HEK293 (cell line): ENCODE data around the gene MED15.

ENCODE experiments used
- CTCF ChIA-PET: fragments of 350-600 bp; formaldehyde crosslinking; extraction: SDS; loops from one replicate; lab custom pipeline; 2021; ENCODE audit warnings: antibody characterized with exemption; lab: Yijun Ruan, JAX
- POLR2A ChIA-PET: fragments of 300-600 bp; formaldehyde crosslinking; extraction: SDS; loops from one replicate; lab custom pipeline; 2020; ENCODE audit warnings: antibody characterized with exemption, inconsistent platforms; lab: Yijun Ruan, JAX
- H3K27ac ChIP-seq: fragments of 200-500 bp; sonication (Bioruptor generic); 2 replicates; pipeline ENCODE4 v1.5.1; 2014; ENCODE audit warnings: low read depth, low read length, control low read depth, inconsistent platforms; ENCODE audit errors: extremely low read depth
- H3K36me3 ChIP-seq, 2 experiments: fragments of 200-500 bp in 1 of 2; sonication (Bioruptor generic) in 1 of 2; 1 replicate in 1 of 2; 2 replicates in 1 of 2; pipeline ENCODE4 v1.5.1; 2014 to 2017; ENCODE audit warnings: inconsistent platforms in 2 of 2, low read length in 2 of 2; ENCODE audit not compliant: control insufficient read depth in 2 of 2, insufficient read depth in 1 of 2
- H3K4me1 ChIP-seq: fragments of 200-500 bp; sonication (Bioruptor generic); 2 replicates; pipeline ENCODE4 v1.5.1; 2014; ENCODE audit warnings: mild to moderate bottlenecking, low read length, inconsistent platforms; ENCODE audit not compliant: control insufficient read depth, insufficient read depth
- H3K4me3 ChIP-seq: 2 replicates; pipeline ENCODE4 v1.5.1; 2011; ENCODE audit warnings: low read depth, mild to moderate bottlenecking, control low read depth, low read length, moderate library complexity
- H3K9me3 ChIP-seq: fragments of 200-500 bp; sonication (Bioruptor generic); 2 replicates; pipeline ENCODE4 v1.5.1; 2014; ENCODE audit warnings: low read depth, low read length, inconsistent platforms; ENCODE audit not compliant: control insufficient read depth, insufficient read depth
- GLI2 ChIP-seq: fragments of 450-650 bp; formaldehyde crosslinking; IDR thresholded peaks from 2 replicates; pipeline ENCODE4; 2017; ENCODE audit warnings: missing biosample characterization, missing genetic modification characterization, low read depth, borderline replicate concordance
- GLIS2 ChIP-seq: fragments of 450-650 bp; formaldehyde crosslinking; IDR thresholded peaks from 2 replicates; pipeline ENCODE4 v1.5.1; 2016; ENCODE audit warnings: missing biosample characterization, missing genetic modification characterization
- HOXC10 ChIP-seq: sonication (generic); formaldehyde crosslinking; IDR thresholded peaks from 2 replicates; pipeline ENCODE4 v1.8.1; 2023; ENCODE audit warnings: mild to moderate bottlenecking, missing genetic modification reagents
- HOXD13 ChIP-seq: sonication (generic); formaldehyde crosslinking; IDR thresholded peaks from 2 replicates; pipeline ENCODE4 v1.8.0; 2022; ENCODE audit warnings: missing genetic modification reagents, borderline replicate concordance
- KLF1 ChIP-seq: fragments of 450-650 bp; formaldehyde crosslinking; IDR thresholded peaks from 2 replicates; pipeline ENCODE4 v1.5.1; 2016; ENCODE audit warnings: missing biosample characterization, missing genetic modification characterization
- REPIN1 ChIP-seq: fragments of 450-650 bp; formaldehyde crosslinking; IDR thresholded peaks from 2 replicates; pipeline ENCODE4 v1.5.1; 2017; ENCODE audit warnings: missing biosample characterization, missing genetic modification characterization, low read depth
- TRIM28 ChIP-seq: IDR thresholded peaks from 2 replicates; pipeline ENCODE4 v1.6.1; 2011; ENCODE audit warnings: low read length, control low read depth, borderline replicate concordance
- YY2 ChIP-seq: fragments of 450-650 bp; formaldehyde crosslinking; IDR thresholded peaks from 2 replicates; pipeline ENCODE4 v1.5.1; 2016; ENCODE audit warnings: missing biosample characterization, missing genetic modification characterization
- ZBTB1 ChIP-seq: fragments of 450-650 bp; formaldehyde crosslinking; IDR thresholded peaks from 2 replicates; pipeline ENCODE4 v1.5.1; 2016; ENCODE audit warnings: missing biosample characterization, missing genetic modification characterization
- ZBTB48 ChIP-seq: fragments of 450-650 bp; formaldehyde crosslinking; IDR thresholded peaks from 2 replicates; pipeline ENCODE4 v1.5.1; 2016; ENCODE audit warnings: missing biosample characterization, missing genetic modification characterization
- ZFP37 ChIP-seq: fragments of 450-650 bp; formaldehyde crosslinking; IDR thresholded peaks from 2 replicates; pipeline ENCODE4 v1.5.1; 2016; ENCODE audit warnings: missing biosample characterization, missing genetic modification characterization
- ZNF114 ChIP-seq: fragments of 450-650 bp; formaldehyde crosslinking; IDR thresholded peaks from 2 replicates; pipeline ENCODE4 v1.5.0; 2017; ENCODE audit warnings: missing biosample characterization, missing genetic modification characterization
- ZNF146 ChIP-seq: fragments of 450-650 bp; formaldehyde crosslinking; IDR thresholded peaks from 2 replicates; pipeline ENCODE4 v1.5.1; 2016; ENCODE audit warnings: missing biosample characterization, missing genetic modification characterization
- ZNF202 ChIP-seq: fragments of 450-650 bp; formaldehyde crosslinking; IDR thresholded peaks from 2 replicates; pipeline ENCODE4 v1.5.1; 2016; ENCODE audit warnings: missing biosample characterization, missing genetic modification characterization, borderline replicate concordance
- ZNF211 ChIP-seq: fragments of 450-650 bp; formaldehyde crosslinking; IDR thresholded peaks from 2 replicates; pipeline ENCODE4 v1.5.1; 2016; ENCODE audit warnings: low read depth, missing biosample characterization, missing genetic modification characterization
- ZNF24 ChIP-seq: fragments of 450-650 bp; formaldehyde crosslinking; IDR thresholded peaks from 2 replicates; pipeline ENCODE4 v1.5.1; 2016; ENCODE audit warnings: missing biosample characterization, missing genetic modification characterization
- ZNF292 ChIP-seq: fragments of 450-650 bp; formaldehyde crosslinking; IDR thresholded peaks from 2 replicates; pipeline ENCODE4 v1.5.1; 2016; ENCODE audit warnings: low read depth, missing biosample characterization, missing genetic modification characterization, borderline replicate concordance
- ZNF324 ChIP-seq: fragments of 450-650 bp; formaldehyde crosslinking; IDR thresholded peaks from 2 replicates; pipeline ENCODE4 v1.5.1; 2016; ENCODE audit warnings: missing biosample characterization, missing genetic modification characterization
- ZNF391 ChIP-seq: fragments of 450-650 bp; formaldehyde crosslinking; IDR thresholded peaks from 2 replicates; pipeline ENCODE4 v1.5.1; 2016; ENCODE audit warnings: low read depth, missing biosample characterization, missing genetic modification characterization, borderline replicate concordance
- ZNF404 ChIP-seq: fragments of 450-650 bp; formaldehyde crosslinking; IDR thresholded peaks from 2 replicates; pipeline ENCODE4 v1.5.1; 2017; ENCODE audit warnings: missing biosample characterization, missing genetic modification characterization
- ZNF555 ChIP-seq: fragments of 450-650 bp; formaldehyde crosslinking; conservative IDR thresholded peaks from 2 replicates; pipeline ENCODE4 v1.5.1; 2017; ENCODE audit warnings: missing biosample characterization, mild to moderate bottlenecking, missing genetic modification characterization, inconsistent platforms
- ZNF585B ChIP-seq: fragments of 450-650 bp; formaldehyde crosslinking; IDR thresholded peaks from 2 replicates; pipeline ENCODE4 v1.5.1; 2016; ENCODE audit warnings: missing biosample characterization, missing genetic modification characterization
- ZNF600 ChIP-seq: fragments of 450-650 bp; formaldehyde crosslinking; IDR thresholded peaks from 2 replicates; pipeline ENCODE4 v1.5.1; 2016; ENCODE audit warnings: missing biosample characterization, missing genetic modification characterization
- ZNF629 ChIP-seq: fragments of 450-650 bp; formaldehyde crosslinking; IDR thresholded peaks from 2 replicates; pipeline ENCODE4 v1.5.1; 2017; ENCODE audit warnings: missing biosample characterization, missing genetic modification characterization
- ZNF660 ChIP-seq: fragments of 450-650 bp; IDR thresholded peaks from 2 replicates; pipeline ENCODE4 v1.5.1; 2018; ENCODE audit warnings: missing biosample characterization, mild to moderate bottlenecking, missing genetic modification characterization
- ZNF76 ChIP-seq: fragments of 450-650 bp; formaldehyde crosslinking; IDR thresholded peaks from 2 replicates; pipeline ENCODE4; 2016; ENCODE audit warnings: low read depth, missing biosample characterization, missing genetic modification characterization, borderline replicate concordance
- ZSCAN23 ChIP-seq: fragments of 450-650 bp; formaldehyde crosslinking; IDR thresholded peaks from 2 replicates; pipeline ENCODE4 v1.5.1; 2016; ENCODE audit warnings: missing biosample characterization, missing genetic modification characterization
- TF ChIP-seq, protein P1 (sequence below): fragments of 450-650 bp; formaldehyde crosslinking; IDR thresholded peaks from 2 replicates; pipeline ENCODE4 v1.5.1; 2016; ENCODE audit warnings: missing biosample characterization, missing genetic modification characterization
- TF ChIP-seq, protein P2 (sequence below): fragments of 450-650 bp; formaldehyde crosslinking; IDR thresholded peaks from 2 replicates; pipeline ENCODE4 v1.5.1; 2016; ENCODE audit warnings: missing biosample characterization, missing genetic modification characterization
- TF ChIP-seq, protein P3 (sequence below): fragments of 450-650 bp; formaldehyde crosslinking; IDR thresholded peaks from 2 replicates; pipeline ENCODE4 v1.5.1; 2017; ENCODE audit warnings: missing biosample characterization, missing genetic modification characterization
- TF ChIP-seq, protein P4 (sequence below): fragments of 450-650 bp; formaldehyde crosslinking; IDR thresholded peaks from 2 replicates; pipeline ENCODE4 v1.5.1; 2016; ENCODE audit warnings: missing biosample characterization, missing genetic modification characterization

MED15 gene

DNA sequence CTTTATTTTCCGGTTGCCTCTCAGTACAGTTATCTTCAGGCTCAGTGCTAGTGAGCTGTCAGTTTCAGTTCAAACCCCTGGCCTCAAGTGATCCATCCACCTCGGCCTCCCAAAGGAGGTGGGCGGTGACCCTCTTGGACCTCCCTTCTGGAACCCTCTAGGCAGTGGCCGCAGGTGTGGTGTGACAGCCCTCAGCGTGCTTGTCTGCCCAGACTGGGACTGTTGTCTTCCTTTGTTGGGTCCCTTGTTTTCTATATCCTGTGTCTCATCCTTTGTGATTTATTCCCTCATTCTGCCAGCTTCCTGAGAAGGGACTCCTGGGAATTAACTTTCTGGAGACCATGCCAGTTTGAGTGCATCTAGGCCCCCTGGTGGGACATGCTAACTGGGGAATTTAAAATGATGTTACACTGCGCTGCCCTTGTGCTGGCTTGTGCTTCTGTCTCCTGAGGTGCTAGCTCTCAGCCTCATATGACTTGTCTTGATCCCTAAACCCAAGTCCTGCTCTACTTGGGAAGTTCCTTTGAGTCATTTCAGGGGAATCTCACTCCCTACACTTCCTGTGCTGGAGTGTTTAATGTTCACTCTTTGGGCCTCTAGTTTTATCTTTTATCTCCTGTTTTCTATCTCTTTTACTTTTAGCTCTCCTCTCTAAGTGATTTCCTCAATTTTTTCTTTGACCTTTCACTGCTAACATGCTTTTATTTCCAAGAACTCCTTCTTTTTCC is 19.4 kb downstream of the MED15 start (continued):
- TF ChIP-seq ZBTB48 (tag by site-specific recombination) (peak; percentile 62; the same call in 1 of the 2 replicates), YY2 (tag by site-specific recombination) (no peak), ZNF324 (tag by site-specific recombination) (no peak), ZNF585B (tag by site-specific recombination) (no peak)

DNA sequence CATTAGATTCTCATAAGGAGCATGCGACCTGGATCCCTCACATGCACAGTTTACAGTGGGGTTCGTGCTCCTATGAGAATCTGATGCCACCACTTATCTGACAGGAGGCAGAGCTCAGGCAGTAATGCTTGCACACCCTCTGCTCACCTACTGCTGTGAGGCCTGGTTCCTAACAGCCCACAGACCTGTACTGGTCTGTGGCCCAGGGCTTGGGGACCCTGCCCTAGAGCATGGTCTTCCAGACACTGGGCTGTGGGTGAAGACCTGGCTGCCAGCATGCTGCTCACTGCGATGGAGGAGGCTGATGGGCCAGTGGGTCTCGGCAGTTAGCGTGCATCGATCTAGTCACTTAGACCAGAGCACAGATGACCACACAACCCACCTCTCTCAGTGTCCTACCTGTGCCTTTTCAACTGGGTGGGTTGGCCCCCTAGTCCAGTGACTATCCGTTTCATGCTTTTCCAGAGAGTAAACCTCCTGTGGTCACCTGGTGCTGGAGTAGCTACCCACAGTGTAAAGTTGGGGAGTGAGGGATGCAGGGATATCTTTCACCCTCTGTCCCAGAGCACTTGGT is 21.1 kb downstream of the MED15 start:
- CTCF ChIA-PET = interaction anchor here (0.7 to 0.9 kb wide), 4 partner anchors 35 to 43 kb away, joined by 3 to 4 read pairs (median 3); no protein-coding TSS in a partner anchor

DNA sequence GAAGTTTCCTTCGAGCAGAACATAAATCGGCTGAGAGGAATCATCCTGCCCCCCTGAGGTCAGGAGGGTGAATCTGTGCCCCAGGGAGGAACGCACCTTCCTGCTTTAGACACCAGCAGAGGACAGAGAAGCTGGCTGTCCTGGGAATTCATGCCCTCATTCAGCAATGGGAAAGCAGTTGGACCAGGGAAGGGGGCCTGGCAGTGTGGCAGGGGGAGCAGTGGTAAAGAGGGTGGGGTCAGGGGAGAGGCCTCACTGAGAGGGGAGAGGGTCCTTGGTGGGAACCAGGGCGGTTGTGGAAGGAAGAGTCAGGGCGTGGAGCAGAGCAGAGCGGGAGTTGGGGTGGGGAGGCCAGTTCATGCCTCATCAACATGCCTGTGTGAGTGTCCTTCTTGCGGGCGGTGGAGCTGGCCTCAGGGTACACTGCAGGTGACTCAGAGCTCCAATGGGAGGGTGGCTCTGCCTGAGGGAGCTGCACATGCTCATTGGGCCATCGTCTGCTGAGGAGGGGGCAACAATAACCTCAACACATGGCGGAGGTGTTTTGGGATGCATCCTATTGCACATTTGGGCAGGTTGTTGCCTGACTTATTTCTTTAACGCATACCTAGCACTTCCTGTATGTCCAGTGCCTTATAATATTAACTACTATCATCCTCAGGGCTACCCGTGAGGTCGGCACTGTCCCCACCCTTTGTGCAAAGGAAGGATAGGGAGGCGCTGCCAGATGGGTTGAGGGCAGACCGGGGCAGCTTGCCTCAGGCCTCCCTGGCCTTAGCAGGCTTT is 23.2 kb downstream of the MED15 start:
- Histone ChIP-seq H3K27ac (peak overlapping the region; percentile 65), H3K4me1 (peaks cover 18% of the 10 kb centered on the region), H3K36me3 (peaks cover 0 to 31% of the 10 kb centered on the region in 2 experiments; a peak in 2 of 3 replicates), H3K9me3 (no peaks in the 10 kb centered on the region), H3K4me3 (no peak overlapping the region)
- CTCF ChIA-PET = interaction anchor here (0.6 to 4.2 kb wide), 9 partner anchors 17 to 1791 kb away, joined by 3 to 40 read pairs (median 3); no protein-coding TSS in a partner anchor
- POLR2A ChIA-PET = interaction anchor here (0.7 to 1.8 kb wide), 6 partner anchors 8 to 224 kb away, joined by 3 to 11 read pairs (median 6); partner anchors contain the start of gene MED15
- TF ChIP-seq ZNF600 (tag by site-specific recombination) (peak; percentile 62), ZNF114 (no peak), ZNF292 (tag by site-specific recombination) (no peak), ZNF202 (tag by site-specific recombination) (no peak), GLIS2 (tag by site-specific recombination) (peak; percentile 26; the same call in 1 of the 2 replicates), KLF1 (tag by site-specific recombination) (peak; percentile 97)
- TF ChIP-seq, protein P1, sequence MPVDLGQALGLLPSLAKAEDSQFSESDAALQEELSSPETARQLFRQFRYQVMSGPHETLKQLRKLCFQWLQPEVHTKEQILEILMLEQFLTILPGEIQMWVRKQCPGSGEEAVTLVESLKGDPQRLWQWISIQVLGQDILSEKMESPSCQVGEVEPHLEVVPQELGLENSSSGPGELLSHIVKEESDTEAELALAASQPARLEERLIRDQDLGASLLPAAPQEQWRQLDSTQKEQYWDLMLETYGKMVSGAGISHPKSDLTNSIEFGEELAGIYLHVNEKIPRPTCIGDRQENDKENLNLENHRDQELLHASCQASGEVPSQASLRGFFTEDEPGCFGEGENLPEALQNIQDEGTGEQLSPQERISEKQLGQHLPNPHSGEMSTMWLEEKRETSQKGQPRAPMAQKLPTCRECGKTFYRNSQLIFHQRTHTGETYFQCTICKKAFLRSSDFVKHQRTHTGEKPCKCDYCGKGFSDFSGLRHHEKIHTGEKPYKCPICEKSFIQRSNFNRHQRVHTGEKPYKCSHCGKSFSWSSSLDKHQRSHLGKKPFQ (tag by site-specific recombination) = 0 out of 2 replicates have a peak, but pooled peaks have one; percentile 30
- TF ChIP-seq, protein P2, sequence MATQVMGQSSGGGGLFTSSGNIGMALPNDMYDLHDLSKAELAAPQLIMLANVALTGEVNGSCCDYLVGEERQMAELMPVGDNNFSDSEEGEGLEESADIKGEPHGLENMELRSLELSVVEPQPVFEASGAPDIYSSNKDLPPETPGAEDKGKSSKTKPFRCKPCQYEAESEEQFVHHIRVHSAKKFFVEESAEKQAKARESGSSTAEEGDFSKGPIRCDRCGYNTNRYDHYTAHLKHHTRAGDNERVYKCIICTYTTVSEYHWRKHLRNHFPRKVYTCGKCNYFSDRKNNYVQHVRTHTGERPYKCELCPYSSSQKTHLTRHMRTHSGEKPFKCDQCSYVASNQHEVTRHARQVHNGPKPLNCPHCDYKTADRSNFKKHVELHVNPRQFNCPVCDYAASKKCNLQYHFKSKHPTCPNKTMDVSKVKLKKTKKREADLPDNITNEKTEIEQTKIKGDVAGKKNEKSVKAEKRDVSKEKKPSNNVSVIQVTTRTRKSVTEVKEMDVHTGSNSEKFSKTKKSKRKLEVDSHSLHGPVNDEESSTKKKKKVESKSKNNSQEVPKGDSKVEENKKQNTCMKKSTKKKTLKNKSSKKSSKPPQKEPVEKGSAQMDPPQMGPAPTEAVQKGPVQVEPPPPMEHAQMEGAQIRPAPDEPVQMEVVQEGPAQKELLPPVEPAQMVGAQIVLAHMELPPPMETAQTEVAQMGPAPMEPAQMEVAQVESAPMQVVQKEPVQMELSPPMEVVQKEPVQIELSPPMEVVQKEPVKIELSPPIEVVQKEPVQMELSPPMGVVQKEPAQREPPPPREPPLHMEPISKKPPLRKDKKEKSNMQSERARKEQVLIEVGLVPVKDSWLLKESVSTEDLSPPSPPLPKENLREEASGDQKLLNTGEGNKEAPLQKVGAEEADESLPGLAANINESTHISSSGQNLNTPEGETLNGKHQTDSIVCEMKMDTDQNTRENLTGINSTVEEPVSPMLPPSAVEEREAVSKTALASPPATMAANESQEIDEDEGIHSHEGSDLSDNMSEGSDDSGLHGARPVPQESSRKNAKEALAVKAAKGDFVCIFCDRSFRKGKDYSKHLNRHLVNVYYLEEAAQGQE (tag by site-specific recombination) = no peak

More for the DNA sequence above, 21.1 kb downstream of the MED15 start:
- POLR2A ChIA-PET = interaction anchor here (3.8 kb wide), 1 partner anchor 16 kb away, joined by 16 read pairs; no protein-coding TSS in a partner anchor
- TF ChIP-seq ZFP37 (tag by site-specific recombination) = no peak
- no peak for TF ChIP-seq ZNF146 (tag by site-specific recombination)
- no peak for TF ChIP-seq ZNF76 (tag by site-specific recombination)
- TF ChIP-seq GLI2 (tag by site-specific recombination) = no peak
- TF ChIP-seq, protein P3, sequence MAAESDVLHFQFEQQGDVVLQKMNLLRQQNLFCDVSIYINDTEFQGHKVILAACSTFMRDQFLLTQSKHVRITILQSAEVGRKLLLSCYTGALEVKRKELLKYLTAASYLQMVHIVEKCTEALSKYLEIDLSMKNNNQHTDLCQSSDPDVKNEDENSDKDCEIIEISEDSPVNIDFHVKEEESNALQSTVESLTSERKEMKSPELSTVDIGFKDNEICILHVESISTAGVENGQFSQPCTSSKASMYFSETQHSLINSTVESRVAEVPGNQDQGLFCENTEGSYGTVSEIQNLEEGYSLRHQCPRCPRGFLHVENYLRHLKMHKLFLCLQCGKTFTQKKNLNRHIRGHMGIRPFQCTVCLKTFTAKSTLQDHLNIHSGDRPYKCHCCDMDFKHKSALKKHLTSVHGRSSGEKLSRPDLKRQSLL (tag by site-specific recombination) = no peak
- TF ChIP-seq ZBTB48 (tag by site-specific recombination) = no peak
- no peak for TF ChIP-seq REPIN1
- TF ChIP-seq HOXC10 = no peak
- no peak for TF ChIP-seq ZNF660 (tag by site-specific recombination)
- no peak for TF ChIP-seq ZNF404 (tag by site-specific recombination)
- TF ChIP-seq ZNF391 (tag by site-specific recombination) = no peak
- TF ChIP-seq TRIM28 = no peak
- TF ChIP-seq ZNF24 (tag by site-specific recombination) = no peak
- no peak for TF ChIP-seq ZSCAN23 (tag by site-specific recombination)
- TF ChIP-seq ZNF211 (tag by site-specific recombination) = no peak
- TF ChIP-seq, protein P4, sequence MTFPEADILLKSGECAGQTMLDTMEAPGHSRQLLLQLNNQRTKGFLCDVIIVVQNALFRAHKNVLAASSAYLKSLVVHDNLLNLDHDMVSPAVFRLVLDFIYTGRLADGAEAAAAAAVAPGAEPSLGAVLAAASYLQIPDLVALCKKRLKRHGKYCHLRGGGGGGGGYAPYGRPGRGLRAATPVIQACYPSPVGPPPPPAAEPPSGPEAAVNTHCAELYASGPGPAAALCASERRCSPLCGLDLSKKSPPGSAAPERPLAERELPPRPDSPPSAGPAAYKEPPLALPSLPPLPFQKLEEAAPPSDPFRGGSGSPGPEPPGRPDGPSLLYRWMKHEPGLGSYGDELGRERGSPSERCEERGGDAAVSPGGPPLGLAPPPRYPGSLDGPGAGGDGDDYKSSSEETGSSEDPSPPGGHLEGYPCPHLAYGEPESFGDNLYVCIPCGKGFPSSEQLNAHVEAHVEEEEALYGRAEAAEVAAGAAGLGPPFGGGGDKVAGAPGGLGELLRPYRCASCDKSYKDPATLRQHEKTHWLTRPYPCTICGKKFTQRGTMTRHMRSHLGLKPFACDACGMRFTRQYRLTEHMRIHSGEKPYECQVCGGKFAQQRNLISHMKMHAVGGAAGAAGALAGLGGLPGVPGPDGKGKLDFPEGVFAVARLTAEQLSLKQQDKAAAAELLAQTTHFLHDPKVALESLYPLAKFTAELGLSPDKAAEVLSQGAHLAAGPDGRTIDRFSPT (tag by site-specific recombination) = no peak
- no peak for TF ChIP-seq ZNF555 (tag by site-specific recombination)
- TF ChIP-seq ZBTB1 (tag by site-specific recombination) = no peak
- TF ChIP-seq HOXD13 (CRISPR knock-in tag) = no peak
- no peak for TF ChIP-seq ZNF629
- Histone ChIP-seq H3K4me3 (no peak overlapping the region), H3K4me1 (peaks cover 21% of the 10 kb centered on the region), H3K36me3 (peaks cover 0 to 20% of the 10 kb centered on the region in 2 experiments; a peak in 2 of 3 replicates), H3K9me3 (no peaks in the 10 kb centered on the region), H3K27ac (no peak overlapping the region)
